KOPT-K1 (cell line): ENCODE measurements around the gene CNN1.
"Not testable (repeated sequence)": the region's sequence is repeated elsewhere in the genome, so short reads cannot be mapped to it uniquely, and the experiment has no call there.

Source experiments
- H3K27ac ChIP-seq: fragments of 200-600 bp; sonication (generic); 2 replicates; pipeline ENCODE4 v1.5.1; 2016; ENCODE audit warnings: antibody characterized with exemption, mild to moderate bottlenecking, low read depth, low read length; ENCODE audit not compliant: poor library complexity, severe bottlenecking
- H3K36me3 ChIP-seq: fragments of 200-600 bp; sonication (generic); 2 replicates; pipeline ENCODE4 v1.5.1; 2017; ENCODE audit warnings: antibody characterized with exemption, mild to moderate bottlenecking, low read length, moderate library complexity; ENCODE audit not compliant: insufficient read depth
- H3K9me3 ChIP-seq: fragments of 200-600 bp; sonication (generic); 2 replicates; pipeline ENCODE4 v1.5.1; 2017; ENCODE audit warnings: antibody characterized with exemption, low read length, mild to moderate bottlenecking; ENCODE audit not compliant: insufficient read depth, poor library complexity, severe bottlenecking

CNN1 gene

DNA sequence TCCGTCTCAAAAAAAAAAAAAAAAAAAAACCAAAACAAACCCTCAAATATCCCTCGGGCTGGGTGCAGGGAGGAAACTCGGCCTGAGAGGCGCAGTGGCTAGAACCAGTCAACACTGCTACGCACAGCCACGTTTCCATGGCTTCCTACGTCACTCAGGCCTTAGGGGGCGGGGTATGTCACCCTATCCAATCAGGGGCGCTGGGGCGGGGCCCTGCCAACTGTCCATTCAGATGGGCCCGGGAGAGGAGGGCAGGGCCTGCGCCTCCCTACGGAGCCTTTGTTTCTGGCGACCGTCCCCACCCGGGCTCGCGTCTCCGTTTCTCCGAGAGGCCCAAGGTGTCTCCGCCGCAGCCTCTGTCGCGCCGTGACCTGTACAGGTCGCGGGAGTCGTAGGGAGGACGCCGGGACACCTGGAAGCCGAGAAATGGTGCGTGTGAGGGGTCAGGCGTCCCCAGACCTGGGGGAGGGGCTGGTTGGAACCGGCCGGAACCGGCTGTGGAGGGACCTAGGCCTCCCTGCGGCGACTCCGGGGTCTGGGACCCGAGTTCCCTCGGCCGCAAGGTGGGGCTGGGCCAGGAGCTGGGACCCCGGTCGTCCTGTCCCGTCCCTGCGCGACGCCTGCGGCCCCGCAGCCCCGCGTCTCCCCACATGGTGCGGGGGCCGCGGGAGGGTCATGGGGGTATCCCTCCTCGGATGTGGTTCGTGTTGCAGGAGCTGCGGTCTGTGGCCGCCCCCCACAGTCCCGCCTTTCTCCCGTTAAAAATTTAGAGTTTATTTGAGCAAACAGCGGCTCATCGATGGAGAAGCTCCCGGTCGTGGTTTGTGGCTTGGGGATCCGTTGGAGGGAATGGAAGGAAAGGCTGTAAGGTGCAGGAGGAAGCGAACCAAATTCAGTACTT lies 58.8 kb downstream of the CNN1 start, which contains the start of gene ZNF627:
Gene ZNF627 (plus strand): TSS at position 282 of the 901 bp plus-strand sequence. CDS start 145 bp downstream, at position 427.
- Histone ChIP-seq H3K36me3 (peaks cover 6% of the 10 kb centered on the region; the same call in 1 of the 2 replicates), H3K9me3 (no peaks in the 10 kb centered on the region), H3K27ac (peak within 1 kb of the TSS; percentile 84)

GRCh38 chr19:11598103-11598483 lies 59.4 kb downstream of the CNN1 start:
- peak overlapping the region; percentile 84 for H3K27ac ChIP-seq
- no peaks in the 10 kb centered on the region for H3K9me3 ChIP-seq
- peaks cover 6% of the 10 kb centered on the region; the same call in 1 of the 2 replicates for H3K36me3 ChIP-seq

GRCh38 chr19:11598746-11599145 lies 60.1 kb downstream of the CNN1 start:
- Histone ChIP-seq H3K9me3 (peaks cover 2% of the 10 kb centered on the region), H3K27ac (no peak overlapping the region), H3K36me3 (peaks cover 7% of the 10 kb centered on the region; the same call in 1 of the 2 replicates)

GRCh38 chr19:11599704-11600103 lies 61.1 kb downstream of the CNN1 start:
- peaks cover 17% of the 10 kb centered on the region; the same call in 1 of the 2 replicates for H3K36me3 ChIP-seq
- peaks cover 11% of the 10 kb centered on the region for H3K9me3 ChIP-seq
- not testable (repeated sequence) for H3K27ac ChIP-seq
